ENCODE results near the gene ADAM22. TPM values are rescaled to one million over a fixed set of nuclear protein-coding genes. Genes with fewer than 3 reads are reported as not detected.
"Not testable (repeated sequence)": the region's sequence is repeated elsewhere in the genome, so short reads cannot be mapped to it uniquely, and the experiment has no call there.

The ADAM22 gene
- total RNA-seq, 2 donors from 2014 or later, result 1.0 to 3.6 TPM

DNA sequence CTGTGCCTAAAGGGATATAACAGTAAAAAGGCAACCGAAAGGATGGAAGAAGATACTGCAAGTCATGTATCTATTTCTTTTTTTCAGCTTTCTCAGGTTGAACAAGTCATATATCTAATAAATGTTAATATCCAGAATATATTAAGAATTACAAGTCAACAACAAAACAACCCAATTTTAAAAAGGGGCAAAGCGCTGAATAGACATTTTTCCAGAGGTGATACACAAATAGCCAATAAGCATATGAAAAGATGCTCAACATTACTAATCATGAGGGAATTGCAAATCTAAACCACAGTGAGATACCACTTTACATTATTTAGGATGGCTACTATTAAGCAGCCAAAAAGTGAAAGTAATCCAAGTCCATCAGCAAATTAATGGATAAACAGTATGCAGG, 34.8 kb upstream of the ADAM22 start:
- WGBS, 2 donors, result 88 to 100% methylated on average over 2 of the region's 2 CpGs
- ATAC-seq (no peak), DNase-seq (no peak)
- intact Hi-C loops (cut with DNase I), result no loop called here
- Histone ChIP-seq H3K4me1 (no peaks in the 10 kb centered on the region), H3K27ac (no peak overlapping the region), H3K4me3 (no peak overlapping the region), H3K27me3 (no peaks in the 10 kb centered on the region), H3K36me3 (replicated peaks in 1 of 2; ENCODE audit: insufficient read depth in 1 of 2, low read depth in 2 of 2) (no peaks in the 10 kb centered on the region), H3K9me3 (no peaks in the 10 kb centered on the region)
- no peak for TF ChIP-seq POLR2A (IDR thresholded peaks at IDR 0.05)
- TF ChIP-seq, protein P1, sequence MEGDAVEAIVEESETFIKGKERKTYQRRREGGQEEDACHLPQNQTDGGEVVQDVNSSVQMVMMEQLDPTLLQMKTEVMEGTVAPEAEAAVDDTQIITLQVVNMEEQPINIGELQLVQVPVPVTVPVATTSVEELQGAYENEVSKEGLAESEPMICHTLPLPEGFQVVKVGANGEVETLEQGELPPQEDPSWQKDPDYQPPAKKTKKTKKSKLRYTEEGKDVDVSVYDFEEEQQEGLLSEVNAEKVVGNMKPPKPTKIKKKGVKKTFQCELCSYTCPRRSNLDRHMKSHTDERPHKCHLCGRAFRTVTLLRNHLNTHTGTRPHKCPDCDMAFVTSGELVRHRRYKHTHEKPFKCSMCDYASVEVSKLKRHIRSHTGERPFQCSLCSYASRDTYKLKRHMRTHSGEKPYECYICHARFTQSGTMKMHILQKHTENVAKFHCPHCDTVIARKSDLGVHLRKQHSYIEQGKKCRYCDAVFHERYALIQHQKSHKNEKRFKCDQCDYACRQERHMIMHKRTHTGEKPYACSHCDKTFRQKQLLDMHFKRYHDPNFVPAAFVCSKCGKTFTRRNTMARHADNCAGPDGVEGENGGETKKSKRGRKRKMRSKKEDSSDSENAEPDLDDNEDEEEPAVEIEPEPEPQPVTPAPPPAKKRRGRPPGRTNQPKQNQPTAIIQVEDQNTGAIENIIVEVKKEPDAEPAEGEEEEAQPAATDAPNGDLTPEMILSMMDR (IDR thresholded peaks at IDR 0.05), result no peak

DNA sequence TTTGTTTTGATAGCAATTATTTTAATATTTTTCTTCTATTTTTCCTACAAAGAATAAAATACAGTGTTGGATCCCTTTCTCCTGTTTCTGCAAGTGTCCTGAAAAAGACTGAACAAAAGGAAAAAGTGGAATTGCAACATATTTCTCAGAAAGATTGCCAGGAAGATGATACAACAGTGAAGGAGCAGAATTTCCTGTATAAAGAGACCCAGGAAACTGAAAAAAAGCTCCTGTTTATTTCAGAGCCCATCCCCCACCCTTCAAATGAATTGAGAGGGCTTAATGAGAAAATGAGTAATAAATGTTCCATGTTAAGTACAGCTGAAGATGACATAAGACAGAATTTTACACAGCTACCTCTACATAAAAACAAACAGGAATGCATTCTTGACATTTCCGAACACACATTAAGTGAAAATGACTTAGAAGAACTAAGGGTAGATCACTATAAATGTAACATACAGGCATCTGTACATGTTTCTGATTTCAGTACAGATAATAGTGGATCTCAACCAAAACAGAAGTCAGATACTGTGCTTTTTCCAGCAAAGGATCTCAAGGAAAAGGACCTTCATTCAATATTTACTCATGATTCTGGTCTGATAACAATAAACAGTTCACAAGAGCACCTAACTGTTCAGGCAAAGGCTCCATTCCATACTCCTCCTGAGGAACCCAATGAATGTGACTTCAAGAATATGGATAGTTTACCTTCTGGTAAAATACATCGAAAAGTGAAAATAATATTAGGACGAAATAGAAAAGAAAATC, 26.7 kb upstream of the ADAM22 start:
- H3K9me3 ChIP-seq; ATAC-seq; DNase-seq; H3K36me3 ChIP-seq (replicated peaks in 1 of 2; ENCODE audit: insufficient read depth in 1 of 2, low read depth in 2 of 2); H3K4me1 ChIP-seq; H3K4me3 ChIP-seq; intact Hi-C loops (cut with DNase I); H3K27ac ChIP-seq; H3K27me3 ChIP-seq: not testable (repeated sequence)
- WGBS, 2 donors, result 84 to 97% methylated on average over 3 of the region's 3 CpGs

DNA sequence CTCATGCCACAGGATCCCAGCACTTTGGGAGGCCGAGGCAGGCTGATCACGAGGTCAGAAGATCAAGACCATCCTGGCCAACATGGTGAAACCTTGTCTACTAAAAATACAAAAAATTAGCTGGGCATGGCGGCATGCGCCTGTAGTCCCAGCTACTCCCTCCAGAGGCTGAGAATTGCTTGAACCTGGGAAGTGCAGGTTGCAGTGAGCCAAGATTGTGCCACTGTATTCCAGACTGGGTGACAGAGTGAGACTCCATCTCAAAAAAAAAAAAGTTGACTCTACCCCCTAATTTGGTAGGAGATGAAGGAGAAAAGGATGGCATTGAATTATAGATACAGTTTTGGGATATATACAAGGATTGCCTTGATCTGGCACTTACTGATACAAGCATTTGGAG, 25.2 kb upstream of the ADAM22 start:
- H3K9me3 ChIP-seq; DNase-seq; H3K27me3 ChIP-seq; H3K4me3 ChIP-seq; ATAC-seq; H3K4me1 ChIP-seq; H3K36me3 ChIP-seq (replicated peaks in 1 of 2; ENCODE audit: insufficient read depth in 1 of 2, low read depth in 2 of 2); intact Hi-C loops (cut with DNase I); H3K27ac ChIP-seq: not testable (repeated sequence)
- WGBS, 2 donors, result 93 to 94% methylated on average over 4 of the region's 4 CpGs

DNA sequence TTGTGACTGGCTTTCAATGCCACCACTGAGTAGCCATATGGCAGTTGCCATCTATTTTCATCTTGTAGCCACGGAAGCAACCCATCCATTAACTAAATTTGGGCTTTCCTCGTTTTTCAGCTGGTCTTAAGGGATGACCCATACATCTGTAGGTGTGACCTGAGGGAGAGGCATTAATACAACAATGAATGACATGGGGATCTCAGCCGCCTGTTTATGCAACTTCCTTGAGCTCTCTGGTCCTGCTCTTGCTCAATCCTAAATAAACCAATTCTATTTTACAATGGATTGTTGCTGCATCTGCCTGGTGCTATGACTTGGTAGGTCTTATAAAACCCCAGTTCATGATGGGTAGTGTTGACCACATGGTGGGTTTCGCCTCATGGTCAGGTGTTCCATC, 21.9 kb upstream of the ADAM22 start:
- Histone ChIP-seq H3K4me1 (no peaks in the 10 kb centered on the region), H3K9me3 (no peaks in the 10 kb centered on the region), H3K36me3 (replicated peaks in 1 of 2; ENCODE audit: insufficient read depth in 1 of 2, low read depth in 2 of 2) (no peaks in the 10 kb centered on the region), H3K27me3 (no peaks in the 10 kb centered on the region), H3K4me3 (no peak overlapping the region), H3K27ac (no peak overlapping the region)
- intact Hi-C loops (cut with DNase I), result no loop called here
- no peak for ATAC-seq
- WGBS, 2 donors, result 84 to 88% methylated on average over 4 of the region's 4 CpGs
- DNase-seq, result no peak
- TF ChIP-seq, protein P1 (IDR thresholded peaks at IDR 0.05), result no peak
- TF ChIP-seq POLR2A (IDR thresholded peaks at IDR 0.05), result no peak

DNA sequence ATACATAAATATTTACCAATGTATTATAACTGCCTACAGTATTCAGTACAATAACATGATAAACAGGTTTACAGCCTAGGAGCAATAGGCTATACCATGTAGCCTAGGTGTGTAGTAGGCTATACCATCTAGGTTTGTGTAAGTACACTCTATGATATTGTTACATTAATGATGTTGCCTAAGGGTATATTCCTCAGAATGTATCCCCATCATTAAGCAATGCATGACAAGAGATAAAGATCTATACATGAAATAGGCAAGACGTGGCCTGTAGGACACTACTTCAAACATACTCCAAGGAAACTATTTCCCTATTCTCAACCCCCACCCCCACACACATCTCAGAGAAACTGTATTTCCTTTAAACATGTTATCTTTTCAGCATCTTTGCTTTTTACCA, 15.3 kb upstream of the ADAM22 start:
- H3K4me1 ChIP-seq, result no peaks in the 10 kb centered on the region
- no peaks in the 10 kb centered on the region for H3K27me3 ChIP-seq
- H3K9me3 ChIP-seq, result no peaks in the 10 kb centered on the region
- no peak overlapping the region for H3K4me3 ChIP-seq
- intact Hi-C loops (cut with DNase I), result no loop called here
- H3K36me3 ChIP-seq (replicated peaks in 1 of 2; ENCODE audit: insufficient read depth in 1 of 2, low read depth in 2 of 2), result no peaks in the 10 kb centered on the region
- 53 to 69% methylated on average over 1 of the region's 1 CpG for WGBS, 2 donors
- TF ChIP-seq, protein P1 (IDR thresholded peaks at IDR 0.05), result no peak
- no peak for TF ChIP-seq POLR2A (IDR thresholded peaks at IDR 0.05)
- no peak overlapping the region for H3K27ac ChIP-seq
- DNase-seq, result no peak
- ATAC-seq, result no peak

DNA sequence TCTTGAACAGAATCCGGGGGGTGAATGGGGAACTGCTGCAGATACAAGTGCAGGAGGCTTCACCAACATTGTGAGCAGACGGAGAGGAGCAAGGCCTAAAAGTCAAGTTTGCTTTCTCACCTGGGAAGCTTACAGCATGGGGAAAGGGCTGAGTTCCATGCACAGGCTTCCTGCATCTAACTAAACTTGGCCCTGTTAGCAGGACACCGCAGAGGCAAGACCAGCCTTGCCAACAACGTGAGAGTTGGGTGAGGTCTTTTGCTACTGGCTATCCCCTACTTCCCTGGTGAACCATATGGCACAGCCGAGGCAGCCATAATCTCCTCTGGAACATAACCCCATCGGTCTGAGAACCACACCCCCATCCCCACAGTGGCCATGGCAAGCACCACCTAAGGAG, 14.2 kb upstream of the ADAM22 start:
- Histone ChIP-seq H3K27me3 (no peaks in the 10 kb centered on the region), H3K27ac (no peak overlapping the region), H3K4me1 (no peaks in the 10 kb centered on the region), H3K36me3 (replicated peaks in 1 of 2; ENCODE audit: insufficient read depth in 1 of 2, low read depth in 2 of 2) (no peaks in the 10 kb centered on the region), H3K9me3 (no peaks in the 10 kb centered on the region), H3K4me3 (no peak overlapping the region)
- intact Hi-C loops (cut with DNase I), result no loop called here
- DNase-seq (no peak), ATAC-seq (no peak)
- 72 to 92% methylated on average over 2 to 6 of the region's 6 CpGs for WGBS, 2 donors
- TF ChIP-seq POLR2A (IDR thresholded peaks at IDR 0.05), result no peak
- TF ChIP-seq, protein P1 (IDR thresholded peaks at IDR 0.05), result no peak
